ENCODE results near the gene SUCLA2. TPM values are rescaled to one million over a fixed set of nuclear protein-coding genes. Genes with fewer than 3 reads are reported as not detected.

The SUCLA2 gene
- total RNA-seq, 1 experiment from 2014 or later: 53.9 TPM

DNA sequence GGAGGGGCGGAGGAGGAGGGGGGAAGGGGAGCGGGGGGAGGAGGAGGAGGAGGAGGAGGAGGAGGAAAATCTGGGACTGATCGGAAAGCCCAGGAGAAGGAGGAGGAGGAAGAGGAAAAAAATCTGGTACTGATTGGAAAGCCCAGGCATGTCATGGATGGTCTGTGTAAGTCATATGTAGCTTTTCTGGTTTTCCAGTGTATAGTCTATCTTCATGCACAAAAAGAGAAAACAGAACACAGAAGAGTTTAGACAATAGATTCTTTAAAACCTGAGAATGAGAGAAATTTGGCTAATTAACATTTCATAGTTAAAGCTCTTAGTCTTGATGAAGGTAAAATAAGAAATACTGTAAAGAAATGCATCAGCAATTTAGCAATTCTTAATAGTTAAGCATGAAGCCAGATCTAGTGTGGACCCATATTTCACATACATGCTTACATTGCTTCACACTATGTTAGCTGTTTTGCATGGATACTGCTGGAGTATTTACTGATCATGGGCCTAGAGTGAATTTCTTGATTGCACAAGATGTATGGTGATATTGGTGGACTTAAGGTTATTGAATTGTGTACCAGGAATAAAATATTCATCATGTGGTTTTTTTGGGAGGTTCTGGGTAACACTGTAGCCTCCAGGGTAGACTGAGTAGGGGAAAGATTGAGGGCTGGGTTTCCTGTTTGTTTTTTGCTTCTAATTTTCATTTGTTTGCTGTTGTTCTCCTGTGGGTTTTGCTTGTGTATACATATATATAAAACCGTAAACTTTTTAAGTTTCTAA, 41.4 kb downstream of the SUCLA2 start:
- H3K14ac ChIP-seq (ENCODE audit: insufficient read depth, low read length): no peak overlapping the region
- no peaks in the 10 kb centered on the region for H3K23me2 ChIP-seq (ENCODE audit: insufficient read length, low read depth, low read length, poor library complexity, severe bottlenecking)
- no peak overlapping the region for H3K9ac ChIP-seq (ENCODE audit: extremely low read depth, insufficient read length, low read length)
- no peaks in the 10 kb centered on the region; the same call in none of the 2 replicates for H3K27me3 Mint-ChIP-seq (ENCODE audit: low read depth)
- no peak overlapping the region for H4K8ac ChIP-seq (replicated peaks; ENCODE audit: insufficient read length, low read depth, low read length)
- no peak overlapping the region for H3K27ac ChIP-seq (ENCODE audit: insufficient read length, low read depth, low read length)
- TF ChIP-seq, protein P1, sequence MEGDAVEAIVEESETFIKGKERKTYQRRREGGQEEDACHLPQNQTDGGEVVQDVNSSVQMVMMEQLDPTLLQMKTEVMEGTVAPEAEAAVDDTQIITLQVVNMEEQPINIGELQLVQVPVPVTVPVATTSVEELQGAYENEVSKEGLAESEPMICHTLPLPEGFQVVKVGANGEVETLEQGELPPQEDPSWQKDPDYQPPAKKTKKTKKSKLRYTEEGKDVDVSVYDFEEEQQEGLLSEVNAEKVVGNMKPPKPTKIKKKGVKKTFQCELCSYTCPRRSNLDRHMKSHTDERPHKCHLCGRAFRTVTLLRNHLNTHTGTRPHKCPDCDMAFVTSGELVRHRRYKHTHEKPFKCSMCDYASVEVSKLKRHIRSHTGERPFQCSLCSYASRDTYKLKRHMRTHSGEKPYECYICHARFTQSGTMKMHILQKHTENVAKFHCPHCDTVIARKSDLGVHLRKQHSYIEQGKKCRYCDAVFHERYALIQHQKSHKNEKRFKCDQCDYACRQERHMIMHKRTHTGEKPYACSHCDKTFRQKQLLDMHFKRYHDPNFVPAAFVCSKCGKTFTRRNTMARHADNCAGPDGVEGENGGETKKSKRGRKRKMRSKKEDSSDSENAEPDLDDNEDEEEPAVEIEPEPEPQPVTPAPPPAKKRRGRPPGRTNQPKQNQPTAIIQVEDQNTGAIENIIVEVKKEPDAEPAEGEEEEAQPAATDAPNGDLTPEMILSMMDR (conservative IDR thresholded peaks at IDR 0.05): no peak
- no peak overlapping the region for H3K23ac ChIP-seq (ENCODE audit: insufficient read length, low read depth, low read length)
- no peak overlapping the region for H4K91ac ChIP-seq (ENCODE audit: insufficient read length, low read depth, low read length)
- DNase-seq: no peak
- H3K79me1 ChIP-seq (ENCODE audit: insufficient read depth, low read depth, low read length, poor library complexity, severe bottlenecking): no peaks in the 10 kb centered on the region
- H3K4me2 ChIP-seq (ENCODE audit: insufficient read depth, insufficient read length, low read length): no peak overlapping the region
- no peak overlapping the region for H3K4ac ChIP-seq (ENCODE audit: low read depth, low read length)
- H3K4me1 Mint-ChIP-seq: no peaks in the 10 kb centered on the region
- H2BK120ac ChIP-seq (ENCODE audit: low read depth, low read length, poor library complexity, severe bottlenecking): no peak overlapping the region
- H3K9me3 Mint-ChIP-seq: peaks cover 77 to 83% of the 10 kb centered on the region in 2 experiments
- H3K27ac Mint-ChIP-seq: no peak overlapping the region
- WGBS (ENCODE audit: extremely low coverage, insufficient read length, low lambda C conversion rate): no CpG with 5 or more reads among the region's 4 CpGs
- H3K4me1 ChIP-seq (ENCODE audit: insufficient read depth, low read length): no peaks in the 10 kb centered on the region
- no peak overlapping the region for H3T11ph ChIP-seq (ENCODE audit: low read length)
- no peak overlapping the region for H2AK5ac ChIP-seq (ENCODE audit: insufficient read length, low read length)
- no peaks in the 10 kb centered on the region for H3K27me3 ChIP-seq (ENCODE audit: insufficient read depth, low read length)
- no peak overlapping the region for H2BK5ac ChIP-seq (ENCODE audit: insufficient read length, low read length)
- H3K56ac ChIP-seq (ENCODE audit: insufficient read length, low read depth, low read length): no peak overlapping the region
- H3K36me3 Mint-ChIP-seq (ENCODE audit: insufficient read depth in 1 of 3, low read depth in 3 of 3): peaks cover 90 to 95% (median 94%) of the 10 kb centered on the region in 3 experiments
- no peaks in the 10 kb centered on the region for H4K20me1 ChIP-seq (ENCODE audit: control insufficient read depth, insufficient read depth, insufficient read length)
- no peak overlapping the region for H3K18ac ChIP-seq (ENCODE audit: insufficient read length, low read depth, low read length)
- H2BK15ac ChIP-seq (ENCODE audit: low read depth, low read length): no peak overlapping the region
- no peak overlapping the region for H2AFZ ChIP-seq (ENCODE audit: low read length)
- no peak overlapping the region for H4K5ac ChIP-seq (ENCODE audit: insufficient read length, low read depth, low read length)
- H2BK12ac ChIP-seq (ENCODE audit: insufficient read length, low read depth, low read length): no peak overlapping the region
- H3K4me3 Mint-ChIP-seq: no peak overlapping the region
- peaks cover 46% of the 10 kb centered on the region for H3K9me3 ChIP-seq (ENCODE audit: control insufficient read depth, low read depth, low read length)
- H2BK20ac ChIP-seq (ENCODE audit: low read depth, low read length, poor library complexity, severe bottlenecking): no peak overlapping the region
- no peaks in the 10 kb centered on the region for H3K79me2 ChIP-seq (ENCODE audit: insufficient read depth, low read length)

Measured in H9 (cell line).